HG02852 (cell line): ENCODE data around the gene CCDC171.

Source experiments
- ATAC-seq: cut with Tn5 transposase; IDR thresholded peaks from one replicate; pipeline ENCODE4 v1.9.1; 2021; ENCODE audit warnings: mild to moderate bottlenecking, moderate library complexity; ENCODE audit not compliant: unreplicated experiment

Gene CCDC171

DNA sequence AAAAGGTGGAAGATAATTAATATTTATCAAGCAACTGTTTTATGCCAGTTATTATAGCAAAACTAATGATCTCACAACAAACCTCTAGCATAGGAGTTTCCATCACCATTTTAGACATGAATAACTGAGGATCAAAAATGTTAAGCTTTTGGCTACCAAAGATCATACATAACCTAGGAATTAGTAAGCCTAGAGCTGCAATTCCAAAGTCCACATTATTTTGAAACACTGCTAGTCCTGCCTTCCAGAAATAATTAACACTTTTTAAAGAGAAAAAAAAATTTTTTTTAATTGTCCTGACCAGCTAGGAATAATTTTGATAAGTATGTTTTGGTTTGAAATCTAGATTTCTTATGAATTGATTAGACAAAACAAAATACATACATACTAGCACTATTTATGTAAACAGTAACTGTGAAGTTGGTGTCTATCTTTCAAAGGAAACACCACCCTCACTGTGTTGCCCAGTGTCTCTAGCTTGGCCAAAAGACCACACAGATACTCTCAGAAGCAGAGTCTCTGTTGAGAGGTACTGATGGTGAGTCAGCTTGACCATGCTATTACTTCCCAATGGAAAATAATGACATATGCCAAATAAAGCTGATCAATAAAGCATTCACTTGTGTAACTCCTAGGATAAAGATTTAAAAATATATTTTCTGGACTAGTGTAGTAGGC, 422.4 kb downstream of the CCDC171 start:
- ATAC-seq = no peak

DNA sequence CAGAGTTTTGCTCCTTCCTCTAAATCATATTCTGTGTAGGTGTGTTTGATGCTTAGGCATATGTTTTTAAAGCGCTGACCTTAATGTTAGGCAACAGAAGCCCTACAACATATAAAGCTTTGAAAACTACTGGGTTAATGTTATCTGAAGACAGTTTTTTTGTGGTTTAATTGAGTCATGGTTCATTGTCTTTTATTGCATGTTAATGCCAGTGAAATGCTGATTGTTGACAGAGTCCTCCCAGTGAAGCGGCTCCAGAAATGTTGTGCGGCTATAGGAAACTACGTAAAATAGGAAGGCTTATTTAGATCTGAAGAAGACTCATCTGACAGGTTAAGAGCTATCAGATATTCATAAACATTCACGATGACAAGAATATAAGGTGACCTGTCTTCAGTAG, 424.6 kb downstream of the CCDC171 start:
- no peak for ATAC-seq

DNA sequence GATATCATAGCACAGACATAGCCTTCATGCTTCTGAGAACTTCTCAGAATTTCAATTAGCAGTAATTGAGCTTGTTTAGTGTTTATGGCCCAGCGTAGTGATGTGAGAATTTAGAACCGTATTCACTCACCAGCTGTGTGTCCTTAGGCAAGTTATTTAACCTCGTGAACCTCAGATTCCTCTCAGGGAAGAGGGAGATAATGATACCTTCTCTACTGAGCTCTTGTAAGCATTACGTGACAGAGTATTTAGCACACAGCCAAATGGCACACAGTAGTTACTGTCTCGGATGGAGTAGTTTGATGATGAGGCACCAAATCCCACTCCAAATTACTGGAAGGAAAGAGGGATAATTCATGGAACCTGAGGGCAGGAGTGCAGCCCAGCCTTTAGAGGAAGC, 429.3 kb downstream of the CCDC171 start:
- ATAC-seq = no peak

DNA sequence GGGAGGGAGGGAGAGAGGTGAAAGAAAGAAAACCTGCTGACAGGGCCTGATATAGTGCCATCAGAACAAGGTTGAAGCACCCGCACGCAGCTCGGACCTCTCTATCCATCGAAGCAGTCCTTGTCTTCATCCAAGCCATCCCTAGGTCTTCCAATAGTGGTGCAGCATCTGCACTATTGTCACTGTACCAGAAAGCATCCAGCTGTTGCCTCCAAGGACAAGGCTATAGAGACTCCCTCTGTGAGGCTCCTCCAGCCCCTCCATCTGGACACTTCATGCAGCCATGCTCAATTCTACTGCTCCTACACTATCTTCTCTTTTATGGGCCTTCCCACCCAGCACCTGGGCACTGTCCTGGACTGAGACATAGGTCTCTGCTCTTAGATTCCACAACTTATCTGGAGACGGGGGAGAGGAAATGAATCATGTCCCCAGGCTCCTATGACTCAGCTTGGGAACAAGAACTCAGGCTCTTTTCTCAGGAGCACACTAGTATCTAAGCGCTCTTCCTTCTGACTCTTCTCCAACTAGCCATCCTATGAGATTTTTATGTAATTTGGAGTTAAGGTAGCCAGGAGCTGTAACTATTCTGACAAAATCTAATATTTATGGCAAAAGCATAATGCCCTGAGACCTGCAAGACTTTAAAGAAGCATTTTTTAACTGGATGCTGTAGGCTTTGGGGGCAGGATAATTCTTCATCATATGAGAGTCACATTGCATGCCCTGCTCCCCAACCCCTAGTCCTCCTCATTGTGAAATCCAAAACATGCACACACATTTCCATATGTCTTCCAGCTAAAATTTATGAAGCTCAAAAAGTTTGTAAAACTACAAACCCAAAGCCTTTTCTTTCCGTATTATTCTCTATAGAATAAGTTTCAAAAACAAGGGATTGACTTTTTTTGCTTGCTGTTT, 446.8 kb downstream of the CCDC171 start:
- no peak for ATAC-seq

DNA sequence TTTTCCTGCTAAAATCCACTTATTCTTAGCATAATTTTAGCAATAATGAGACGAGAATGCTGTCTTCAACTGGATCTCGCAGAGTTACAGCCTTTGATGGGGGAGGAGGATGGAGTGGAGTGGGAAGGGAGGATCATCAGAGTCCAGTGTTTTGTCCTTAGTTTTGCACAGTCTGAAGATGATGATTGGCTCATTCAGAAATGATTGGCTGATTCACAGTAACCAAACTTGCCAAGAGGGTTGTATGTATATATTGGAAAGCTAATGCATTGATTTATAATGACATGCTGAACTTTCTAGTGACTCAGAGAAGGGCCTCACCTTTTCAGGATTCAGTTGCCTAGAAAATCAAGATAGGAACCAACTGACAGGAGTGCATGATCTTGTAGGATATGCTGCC, 448.0 kb downstream of the CCDC171 start:
- ATAC-seq = no peak

DNA sequence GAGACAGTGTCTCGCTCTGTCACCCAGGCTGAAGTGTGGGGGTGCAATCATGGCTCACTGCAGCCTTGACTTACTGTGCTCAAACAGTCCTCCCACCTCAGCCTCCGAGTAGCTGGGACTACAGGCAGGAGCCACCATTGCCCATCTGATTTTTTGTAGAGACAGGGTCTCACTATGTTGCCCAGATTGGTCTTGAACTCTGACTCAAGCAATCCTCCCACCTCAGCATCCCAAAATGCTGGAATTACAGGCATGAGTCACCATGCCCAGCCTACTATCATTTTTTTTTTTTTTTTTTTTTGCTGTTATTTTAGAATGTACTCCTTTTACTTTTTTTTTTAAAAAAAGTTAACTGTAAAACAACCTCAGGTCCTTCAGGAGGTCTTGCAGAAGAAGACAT, 449.0 kb downstream of the CCDC171 start:
- no peak for ATAC-seq

DNA sequence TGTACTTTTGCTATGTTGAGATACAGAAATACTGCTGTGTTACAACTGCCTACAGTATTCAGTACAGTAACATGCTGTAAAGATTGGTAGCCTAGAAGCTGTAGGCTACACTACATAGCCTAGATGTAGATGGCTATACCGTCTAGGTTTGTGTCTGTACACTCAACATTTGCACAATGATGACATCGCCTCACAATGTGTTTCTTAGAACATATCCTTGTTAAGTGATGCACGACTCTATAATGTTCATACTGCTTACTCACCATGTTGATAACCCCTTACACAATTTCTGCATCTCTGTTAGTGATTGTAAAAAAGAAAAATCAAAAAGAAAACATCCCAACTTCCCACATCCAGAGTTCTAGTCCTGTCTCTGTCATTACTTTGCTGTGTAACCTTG, 450.0 kb downstream of the CCDC171 start:
- no peak for ATAC-seq

DNA sequence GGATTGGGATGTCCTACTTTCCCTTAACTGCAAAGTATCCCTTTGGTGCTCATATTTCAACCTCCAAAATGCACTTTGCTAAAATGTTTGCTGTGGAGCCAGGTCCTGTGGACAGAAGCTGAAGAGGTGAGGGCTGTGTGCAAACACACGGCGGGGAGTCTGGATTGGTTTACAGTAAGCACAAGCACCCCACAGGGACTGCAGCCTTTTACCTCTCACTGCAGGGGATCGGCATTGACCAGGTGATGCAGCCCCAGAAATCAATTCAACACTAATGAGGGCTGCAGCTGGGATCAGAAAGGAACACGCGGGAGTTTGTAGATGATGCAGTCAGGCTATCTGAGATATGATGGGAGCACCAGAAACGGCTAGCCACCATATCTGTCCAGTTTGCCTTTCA, 450.9 kb downstream of the CCDC171 start:
- no peak for ATAC-seq

DNA sequence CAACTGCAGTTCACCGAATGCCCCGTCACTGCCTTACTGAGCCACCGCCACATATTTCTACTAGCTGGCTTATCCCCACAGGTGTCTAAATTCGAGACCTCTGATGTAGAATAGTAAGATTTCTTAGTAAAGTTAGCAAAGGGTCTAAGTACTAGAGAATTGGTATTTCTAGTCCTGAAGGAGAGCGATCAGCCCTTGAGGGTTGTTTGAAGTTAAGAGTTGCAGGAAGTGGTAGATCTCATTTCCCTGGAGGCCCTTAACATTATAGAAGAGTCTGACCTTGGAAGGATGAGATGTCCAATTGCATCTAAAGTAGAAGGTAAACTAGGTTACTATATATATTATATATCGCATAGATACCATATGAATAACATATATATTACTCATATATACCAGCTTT, 451.8 kb downstream of the CCDC171 start:
- no peak for ATAC-seq

DNA sequence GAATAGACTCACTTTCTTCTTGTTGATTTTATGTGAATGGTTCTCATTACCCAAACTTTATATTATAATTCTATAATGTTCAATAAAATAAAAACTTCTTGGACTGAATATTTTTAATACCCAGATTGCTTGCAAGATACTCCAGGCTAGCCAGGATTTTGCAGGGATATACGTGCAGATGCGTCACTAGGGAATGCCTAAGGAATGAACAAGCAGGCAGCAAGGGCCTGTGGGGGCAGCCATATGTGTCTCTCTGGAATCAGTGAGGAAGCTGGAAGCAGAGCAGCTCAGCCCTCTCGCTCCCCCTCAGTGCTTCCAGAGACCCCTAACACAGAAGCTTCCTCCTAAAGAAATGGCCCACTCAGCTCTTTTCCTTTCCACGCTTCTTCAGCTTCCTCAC, 457.4 kb downstream of the CCDC171 start:
- no peak for ATAC-seq

DNA sequence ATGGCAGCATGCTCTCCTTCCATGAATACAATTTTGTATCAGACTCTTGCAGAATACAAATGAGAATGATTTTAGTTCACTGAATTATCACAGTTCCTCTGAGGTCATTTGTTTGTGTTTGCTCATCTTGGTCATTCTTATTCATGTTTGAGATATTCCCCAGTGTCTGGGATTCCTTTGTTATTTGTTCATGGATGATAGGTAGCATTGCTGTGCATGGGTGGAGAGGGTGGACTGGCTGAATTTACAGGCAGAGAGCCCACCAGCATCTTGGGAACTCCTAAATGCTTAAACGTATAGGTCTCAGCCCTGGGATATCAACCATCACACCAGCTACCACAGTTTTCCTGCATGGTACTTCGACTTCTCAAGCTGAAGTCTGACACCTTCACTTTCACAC, 459.8 kb downstream of the CCDC171 start:
- no peak for ATAC-seq

DNA sequence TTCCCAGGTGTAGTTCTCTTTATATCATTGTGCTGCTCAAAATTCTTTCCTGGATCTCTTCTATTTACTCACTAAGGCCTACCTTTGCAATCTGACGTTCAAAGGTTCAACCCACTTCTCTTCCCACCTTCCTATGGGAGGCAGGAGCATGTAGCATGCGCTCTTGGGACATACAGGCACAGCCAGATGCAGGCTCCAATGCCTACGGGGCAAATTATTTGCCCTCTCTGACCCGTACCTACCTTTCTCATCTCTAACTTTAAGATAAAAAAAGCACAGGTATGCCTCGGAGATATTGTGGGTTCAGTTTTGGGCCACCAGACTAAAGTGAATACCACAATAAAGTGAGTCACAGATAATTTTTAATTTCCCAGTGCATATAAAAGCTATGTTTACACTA, 460.5 kb downstream of the CCDC171 start:
- no peak for ATAC-seq

DNA sequence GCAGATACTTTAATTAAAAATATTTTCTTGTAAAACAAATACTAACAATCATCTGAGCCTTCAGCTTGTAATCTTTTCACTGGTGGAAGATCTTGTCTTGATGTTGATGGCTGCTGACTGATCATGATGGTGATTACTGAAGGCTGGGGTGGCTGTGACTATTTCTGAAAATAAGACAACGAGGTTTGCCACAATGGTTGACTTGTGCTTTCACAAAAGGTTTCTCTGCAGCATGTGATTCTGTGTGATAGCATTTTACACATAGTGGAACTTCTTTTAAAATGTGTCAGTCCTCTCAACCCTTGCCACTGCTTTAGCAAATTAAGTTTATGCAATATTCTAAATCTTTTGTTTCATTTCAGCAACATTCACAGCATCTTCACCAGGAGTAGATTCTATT, 461.0 kb downstream of the CCDC171 start:
- no peak for ATAC-seq

DNA sequence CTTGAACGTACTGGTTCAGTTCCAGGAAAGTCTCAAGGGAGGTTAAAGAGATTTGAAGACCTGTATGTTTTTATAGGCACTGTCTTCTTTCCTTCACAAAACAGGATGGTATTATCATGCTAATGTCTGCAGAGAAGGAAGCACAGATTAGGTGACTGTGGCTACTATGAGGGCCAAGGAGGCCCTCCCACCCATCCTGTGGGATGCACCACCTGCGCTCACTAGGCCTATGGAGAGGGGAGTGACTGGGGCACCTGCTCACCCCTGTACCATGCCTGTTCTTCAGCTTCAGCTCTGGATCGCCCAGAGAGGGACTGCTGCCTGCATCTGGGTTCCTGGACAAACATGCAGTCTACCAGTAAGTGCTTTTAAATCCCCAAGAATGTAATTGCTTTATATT, 469.4 kb downstream of the CCDC171 start:
- no peak for ATAC-seq

DNA sequence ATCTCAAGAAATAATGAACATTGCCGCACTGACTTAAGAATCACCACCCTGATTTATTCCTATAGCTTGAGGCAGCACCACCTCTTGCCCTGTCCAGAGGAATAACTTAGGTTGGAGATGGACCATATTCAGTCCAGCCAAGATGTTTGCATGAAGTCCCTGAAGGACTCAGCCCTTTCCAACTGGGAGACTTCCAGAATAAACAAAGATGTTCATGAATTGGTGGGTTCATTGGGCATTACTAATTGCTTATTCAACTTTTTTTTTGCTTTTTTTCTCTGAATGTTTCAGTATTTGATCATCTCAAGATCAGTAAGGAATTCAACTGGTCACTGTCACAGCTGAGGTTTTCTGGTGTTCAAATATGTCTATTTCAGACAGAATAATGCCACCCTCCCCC, 470.6 kb downstream of the CCDC171 start:
- ATAC-seq = no peak
